ENCODE results near the gene SLC10A6.

SLC10A6 gene

DNA sequence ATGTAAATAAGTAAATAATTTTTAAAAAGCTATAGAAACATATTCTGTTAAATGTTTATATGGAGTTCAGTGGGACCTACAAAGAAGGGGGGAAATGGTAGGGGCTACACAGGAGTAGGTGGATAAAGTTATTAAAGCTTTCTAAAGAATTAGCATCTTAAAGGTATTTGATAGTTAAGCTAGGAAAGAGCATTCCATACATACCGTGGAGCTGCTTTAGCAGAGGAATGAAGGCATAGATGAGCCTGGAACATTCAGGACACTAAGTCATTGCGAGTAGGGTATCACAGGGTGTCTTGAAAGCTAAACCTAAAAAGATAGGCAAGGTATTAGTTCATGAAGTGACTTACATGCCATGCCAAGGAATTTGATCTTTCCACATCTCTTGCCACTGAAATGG is 60.4 kb downstream of the SLC10A6 start:
- no peak for DNase-seq (ENCODE audit: low read depth)
- no peak overlapping the region for H3K4me3 ChIP-seq (ENCODE audit: low read depth, low read length)
- TF ChIP-seq, protein P1, sequence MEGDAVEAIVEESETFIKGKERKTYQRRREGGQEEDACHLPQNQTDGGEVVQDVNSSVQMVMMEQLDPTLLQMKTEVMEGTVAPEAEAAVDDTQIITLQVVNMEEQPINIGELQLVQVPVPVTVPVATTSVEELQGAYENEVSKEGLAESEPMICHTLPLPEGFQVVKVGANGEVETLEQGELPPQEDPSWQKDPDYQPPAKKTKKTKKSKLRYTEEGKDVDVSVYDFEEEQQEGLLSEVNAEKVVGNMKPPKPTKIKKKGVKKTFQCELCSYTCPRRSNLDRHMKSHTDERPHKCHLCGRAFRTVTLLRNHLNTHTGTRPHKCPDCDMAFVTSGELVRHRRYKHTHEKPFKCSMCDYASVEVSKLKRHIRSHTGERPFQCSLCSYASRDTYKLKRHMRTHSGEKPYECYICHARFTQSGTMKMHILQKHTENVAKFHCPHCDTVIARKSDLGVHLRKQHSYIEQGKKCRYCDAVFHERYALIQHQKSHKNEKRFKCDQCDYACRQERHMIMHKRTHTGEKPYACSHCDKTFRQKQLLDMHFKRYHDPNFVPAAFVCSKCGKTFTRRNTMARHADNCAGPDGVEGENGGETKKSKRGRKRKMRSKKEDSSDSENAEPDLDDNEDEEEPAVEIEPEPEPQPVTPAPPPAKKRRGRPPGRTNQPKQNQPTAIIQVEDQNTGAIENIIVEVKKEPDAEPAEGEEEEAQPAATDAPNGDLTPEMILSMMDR (IDR thresholded peaks at IDR 0.05; ENCODE audit: low read depth, low read length, missing control alignments), result no peak

DNA sequence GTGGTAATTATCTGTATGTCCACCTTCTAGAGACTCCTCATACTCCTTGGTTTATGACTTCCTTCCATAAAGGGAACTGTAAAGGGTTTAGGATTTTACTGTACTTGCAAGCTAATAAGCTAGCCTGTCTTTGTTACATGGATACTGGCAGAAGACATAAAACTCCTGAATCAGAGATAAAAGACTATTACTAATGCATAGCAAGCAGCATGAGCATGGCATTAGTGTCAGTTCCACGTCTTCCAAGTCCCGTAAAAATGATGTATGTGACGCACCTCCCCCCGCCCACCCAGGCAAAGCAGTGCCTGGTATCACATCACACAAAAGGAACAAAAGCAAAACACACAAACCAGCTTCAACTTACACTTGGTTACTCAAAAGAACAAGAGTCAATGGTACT is 71.0 kb downstream of the SLC10A6 start:
- H3K4me3 ChIP-seq (ENCODE audit: low read depth, low read length), result no peak overlapping the region
- TF ChIP-seq, protein P1 (IDR thresholded peaks at IDR 0.05; ENCODE audit: low read depth, low read length, missing control alignments), result no peak
- DNase-seq (ENCODE audit: low read depth), result no peak

DNA sequence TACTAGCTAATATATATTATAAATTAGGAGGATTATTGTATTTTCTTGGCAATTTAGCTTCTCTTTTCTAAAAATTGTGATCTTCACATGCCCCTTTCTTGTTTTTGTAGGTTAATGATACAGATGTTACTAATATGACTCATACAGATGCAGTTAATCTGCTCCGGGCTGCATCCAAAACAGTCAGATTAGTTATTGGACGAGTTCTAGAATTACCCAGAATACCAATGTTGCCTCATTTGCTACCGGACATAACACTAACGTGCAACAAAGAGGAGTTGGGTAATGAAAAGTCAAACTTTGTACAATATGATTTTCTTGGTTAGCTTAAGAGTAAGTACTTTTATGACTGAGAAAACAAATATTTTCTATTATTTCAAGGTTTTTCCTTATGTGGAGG is 74.1 kb downstream of the SLC10A6 start:
- TF ChIP-seq, protein P1 (IDR thresholded peaks at IDR 0.05; ENCODE audit: low read depth, low read length, missing control alignments), result no peak
- H3K4me3 ChIP-seq (ENCODE audit: low read depth, low read length), result no peak overlapping the region
- no peak for DNase-seq (ENCODE audit: low read depth)

Data from GM12864 (cell line).